HepG2 (cell line): ENCODE data around the gene RTP3. TPM values are rescaled to one million over a fixed set of nuclear protein-coding genes. Genes with fewer than 3 reads are reported as not detected.
A peak's percentile ranks its signal among the peaks of the same experiment; 100 is the strongest.

Source experiments
- ATAC-seq: fragments of 200-7000 bp; cut with Tn5 transposase; 3 replicates; pipeline ENCODE4 v1.9.1; 2020; ENCODE audit warnings: mild to moderate bottlenecking, moderate library complexity
- BruUV-seq: library from RNA; stranded (reverse); fragments of 400-500 nt; replicated peaks from 2 replicates; lab custom pipeline; 2021; lab: Mats Ljungman, UMichigan
- CTCF ChIA-PET: fragments of 300-600 bp; formaldehyde crosslinking; extraction: SDS; loops from one replicate; lab custom pipeline; 2021; ENCODE audit warnings: low total read pairs, inconsistent platforms, low intra/inter-chr PET ratio; lab: Yijun Ruan, JAX
- POLR2A ChIA-PET: fragments of 350-600 bp; sonication (Branson Sonifier 250); formaldehyde crosslinking; loops from one replicate; lab custom pipeline; 2020; ENCODE audit warnings: antibody characterized with exemption, inconsistent platforms; lab: Yijun Ruan, JAX
- DNase-seq: peaks from one replicate; pipeline ENCODE4 v3.0.0-alpha.2; 2015; ENCODE audit warnings: low spot score
- FAIRE-seq: peaks from 3 replicates; lab custom pipeline; 2011; peaks lifted over from hg19 to GRCh38; lab: Jason Lieb, UNC
- H2AFZ ChIP-seq: one replicate; pipeline ENCODE4 v1.6.1; 2011; ENCODE audit warnings: low read length, inconsistent platforms
- H3K27ac ChIP-seq: fragments of 300-600 bp; 3 replicates; pipeline ENCODE4 v1.8.0; 2011; ENCODE audit warnings: mixed run types, mild to moderate bottlenecking, mixed read lengths, low read length, inconsistent platforms; ENCODE audit not compliant: insufficient read depth; ENCODE audit errors: extremely low read length
- H3K27me3 ChIP-seq, 2 experiments: fragments of 200-600 bp in 1 of 2; 2 replicates in 1 of 2; 3 replicates in 1 of 2; pipeline versions ENCODE4 v1.6.0 to v1.8.0; 2011; ENCODE audit warnings: low read length in 2 of 2, mild to moderate bottlenecking in 2 of 2, moderate library complexity in 2 of 2, inconsistent platforms in 1 of 2; ENCODE audit not compliant: insufficient read depth in 2 of 2, control insufficient read depth in 1 of 2
- H3K36me3 ChIP-seq, 2 experiments: fragments of 200-600 bp in 1 of 2; replicated peaks in 1 of 2; 2 replicates in 1 of 2; 3 replicates in 1 of 2; pipeline versions ENCODE4 v1.5.1 to v1.8.0; 2011; ENCODE audit warnings: low read length in 2 of 2, inconsistent platforms in 1 of 2; ENCODE audit not compliant: insufficient read depth in 2 of 2, control insufficient read depth in 1 of 2
- H3K4me1 ChIP-seq: 2 replicates; pipeline ENCODE4 v1.5.1; 2012; ENCODE audit warnings: low read length, inconsistent platforms; ENCODE audit not compliant: insufficient read depth
- H3K4me2 ChIP-seq: 2 replicates; pipeline ENCODE4 v1.6.0; 2011; ENCODE audit warnings: low read depth, low read length, inconsistent platforms
- H3K4me3 ChIP-seq, 3 experiments: fragments of 200-600 bp in 1 of 3; sonication (generic), shearing (Covaris generic) in 1 of 3; replicated peaks in 1 of 3; 2 replicates each; pipeline ENCODE4 v1.5.1; 2011 to 2016; ENCODE audit warnings: low read length in 3 of 3, inconsistent platforms in 2 of 3, low read depth in 2 of 3, mild to moderate bottlenecking in 2 of 3, control low read depth in 1 of 3, mixed read lengths in 1 of 3; ENCODE audit not compliant: insufficient read depth in 1 of 3
- H3K79me2 ChIP-seq: one replicate; pipeline ENCODE4 v1.6.1; 2011; ENCODE audit warnings: low read length, inconsistent platforms; ENCODE audit not compliant: insufficient read depth
- H3K9ac ChIP-seq: 2 replicates; pipeline ENCODE4 v1.6.0; 2011; ENCODE audit warnings: mild to moderate bottlenecking, low read depth, low read length, inconsistent platforms; ENCODE audit not compliant: insufficient read depth
- H3K9me3 ChIP-seq: 2 replicates; pipeline ENCODE4 v1.5.1; 2012; ENCODE audit warnings: mild to moderate bottlenecking, low read length
- H4K20me1 ChIP-seq: 2 replicates; pipeline ENCODE4 v1.6.0; 2011; ENCODE audit warnings: inconsistent platforms, mild to moderate bottlenecking, low read length, moderate library complexity; ENCODE audit not compliant: insufficient read depth
- CREB1 ChIP-seq, 2 experiments: fragments of 450-650 bp in 1 of 2; IDR thresholded peaks; 2 replicates each; pipeline ENCODE4 v1.6.1; 2016 to 2017; ENCODE audit warnings: control low read depth in 1 of 2, mild to moderate bottlenecking in 1 of 2, missing compliant biosample characterization in 1 of 2, missing genetic modification characterization in 1 of 2
- MTA1 ChIP-seq: sonication (generic); formaldehyde crosslinking; IDR thresholded peaks from 2 replicates; pipeline ENCODE4 v1.4.0; 2020; ENCODE audit warnings: missing genetic modification reagents, mild to moderate bottlenecking, borderline replicate concordance
- PCBP2 ChIP-seq: fragments of 200-400 bp; formaldehyde crosslinking; optimal IDR thresholded peaks from 2 replicates; pipeline ENCODE3; 2018; ENCODE audit warnings: low read length, low read depth; ENCODE audit not compliant: poor library complexity, severe bottlenecking
- RBM39 ChIP-seq: fragments of 200-400 bp; formaldehyde crosslinking; IDR thresholded peaks from one replicate; pipeline ENCODE4 v1.6.1; 2018; ENCODE audit warnings: antibody characterized with exemption, mild to moderate bottlenecking, low read depth, low read length; ENCODE audit not compliant: poor library complexity, severe bottlenecking
- ZNF224 ChIP-seq: sonication (generic); formaldehyde crosslinking; IDR thresholded peaks from 2 replicates; pipeline ENCODE4 v1.5.0; 2020; ENCODE audit warnings: mild to moderate bottlenecking, missing genetic modification reagents
- ZSCAN30 ChIP-seq: sonication (generic); formaldehyde crosslinking; IDR thresholded peaks from 2 replicates; pipeline ENCODE4 v1.5.0; 2020; ENCODE audit warnings: mild to moderate bottlenecking, missing genetic modification reagents
- WGBS: methylation state at CpG from one replicate; pipeline ENCODE4 v1.1.6; 2017; ENCODE audit warnings: low lambda C conversion rate; 5-methylcytosine and 5-hydroxymethylcytosine counted together
- in situ Hi-C: cut with HindIII; loops from 2 replicates; pipeline ENCODE4 v1.10.0; 2017; ENCODE audit warnings: low pct_unique_long_range_greater_than_20kb; ENCODE audit not compliant: extremely low pct_ligation_motif_present
- intact Hi-C: fragments of 100-400 bp; cut with micrococcal nuclease; formaldehyde crosslinking; loops from one replicate; pipeline ENCODE4 v1.10.0; 2022; ENCODE audit not compliant: unreplicated experiment
- polyA plus RNA-seq, 8 experiments: library from polyadenylated mRNA; depleted of rRNA in 3 of 8; stranded (reverse) in 7 of 8; unstranded in 1 of 8; fragments of >200 nt; fragmentation: Illumina TruSeq in 4 of 8; extraction: Trizol in 4 of 8; gene quantifications; 2 replicates each; pipeline versions ENCODE4 v1.2.1 to v1.2.3, GENCODE V29; 2011 to 2016; ENCODE audit warnings: low read depth in 4 of 8, missing spikeins in 1 of 8, mixed read lengths in 1 of 8; ENCODE audit not compliant: insufficient read depth in 1 of 8
- total RNA-seq, 5 experiments: library from RNA; depleted of rRNA; stranded (reverse); fragments of >200 nt; fragmentation: Illumina TruSeq; extraction: Trizol; gene quantifications; 2 replicates each; pipeline ENCODE4 v1.2.3, GENCODE V29; 2016; ENCODE audit warnings: low read depth in 1 of 5
- TF ChIP-seq, protein P1 (sequence below): sonication (generic); formaldehyde crosslinking; conservative IDR thresholded peaks from 2 replicates; pipeline ENCODE4 v1.4.0; 2020; ENCODE audit warnings: missing genetic modification reagents
- TF ChIP-seq, protein P2 (sequence below): sonication (generic); IDR thresholded peaks from 2 replicates; pipeline ENCODE4 v1.6.1; 2016; ENCODE audit warnings: low read depth, borderline replicate concordance
- TF ChIP-seq, protein P3 (sequence below): sonication (generic); formaldehyde crosslinking; IDR thresholded peaks from 2 replicates; pipeline ENCODE4 v1.4.0; 2020; ENCODE audit warnings: missing genetic modification reagents
- TF ChIP-seq, protein P4 (sequence below): sonication (generic); formaldehyde crosslinking; IDR thresholded peaks from 2 replicates; pipeline ENCODE4 v1.5.1; 2020; ENCODE audit warnings: mild to moderate bottlenecking, missing genetic modification reagents, moderate library complexity

Gene RTP3
- total and polyA plus RNA-seq, 2 of the 13 experiments (the other 11 are each of a cell fraction or from before 2014, with no cell fraction given), result 0.09 TPM; not detected in 1

DNA sequence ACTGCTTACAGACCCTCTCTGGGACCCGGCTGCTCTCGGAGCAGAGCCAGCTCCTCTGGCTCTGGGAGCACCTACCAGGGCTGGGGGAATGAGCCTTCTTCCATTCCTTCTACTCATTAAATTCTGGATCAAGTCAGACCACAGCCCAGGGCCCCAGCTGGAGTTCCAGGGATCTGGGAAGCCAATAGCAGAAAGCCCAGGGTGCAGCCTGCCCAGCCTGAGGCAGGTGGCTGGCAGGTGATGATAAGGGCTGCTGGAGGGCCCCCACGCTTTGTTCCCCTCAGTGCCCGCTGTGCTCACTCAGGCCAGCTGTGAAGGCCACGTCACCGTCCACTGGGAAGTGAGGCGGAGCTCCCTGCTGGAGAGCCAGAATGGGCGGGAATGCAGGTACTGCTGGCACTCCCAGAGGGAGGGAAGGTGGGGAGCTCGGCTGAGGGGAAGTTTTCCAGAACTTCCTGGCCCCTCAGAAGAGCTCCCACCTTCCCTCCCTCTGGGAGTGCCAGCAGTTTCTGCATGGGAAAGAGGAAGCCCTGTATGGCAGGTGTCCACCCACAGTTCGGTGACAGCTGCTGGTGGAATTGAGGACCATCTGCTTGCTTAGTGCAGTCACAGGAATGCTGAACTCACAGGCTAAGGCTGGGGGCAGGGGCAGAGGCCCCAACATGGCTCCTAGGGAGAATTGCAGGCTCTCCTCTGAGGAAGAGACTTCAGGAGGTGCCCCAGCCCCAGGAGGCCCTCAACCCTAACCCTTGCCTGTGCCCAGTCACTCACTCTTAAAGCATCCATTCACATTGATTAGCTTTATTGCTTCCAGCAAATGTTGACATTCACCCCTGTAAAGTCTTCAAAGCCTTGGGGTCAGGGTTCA lies 12.6 kb upstream of the RTP3 start:
- no TSS peak for BruUV-seq
- DNase-seq (no peak), ATAC-seq (peak; percentile 48), FAIRE-seq (no peak)
- H2AFZ ChIP-seq, result no peak overlapping the region
- ChIA-PET POLR2A (interaction anchor here (1.4 kb wide), 1 partner anchor 73 kb away, joined by 5 read pairs; no protein-coding TSS in a partner anchor), CTCF (no interaction called here)
- H3K4me3 ChIP-seq, result no peak overlapping the region
- intact Hi-C loops, result no loop called here
- no peaks in the 10 kb centered on the region for H3K79me2 ChIP-seq
- H3K9ac ChIP-seq, result no peak overlapping the region
- no peaks in the 10 kb centered on the region for H3K36me3 ChIP-seq
- TF ChIP-seq, protein P1, sequence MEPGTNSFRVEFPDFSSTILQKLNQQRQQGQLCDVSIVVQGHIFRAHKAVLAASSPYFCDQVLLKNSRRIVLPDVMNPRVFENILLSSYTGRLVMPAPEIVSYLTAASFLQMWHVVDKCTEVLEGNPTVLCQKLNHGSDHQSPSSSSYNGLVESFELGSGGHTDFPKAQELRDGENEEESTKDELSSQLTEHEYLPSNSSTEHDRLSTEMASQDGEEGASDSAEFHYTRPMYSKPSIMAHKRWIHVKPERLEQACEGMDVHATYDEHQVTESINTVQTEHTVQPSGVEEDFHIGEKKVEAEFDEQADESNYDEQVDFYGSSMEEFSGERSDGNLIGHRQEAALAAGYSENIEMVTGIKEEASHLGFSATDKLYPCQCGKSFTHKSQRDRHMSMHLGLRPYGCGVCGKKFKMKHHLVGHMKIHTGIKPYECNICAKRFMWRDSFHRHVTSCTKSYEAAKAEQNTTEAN, result no peak
- no peak for TF ChIP-seq RBM39
- no peak for TF ChIP-seq ZNF224 (CRISPR knock-in tag)
- TF ChIP-seq, protein P2, sequence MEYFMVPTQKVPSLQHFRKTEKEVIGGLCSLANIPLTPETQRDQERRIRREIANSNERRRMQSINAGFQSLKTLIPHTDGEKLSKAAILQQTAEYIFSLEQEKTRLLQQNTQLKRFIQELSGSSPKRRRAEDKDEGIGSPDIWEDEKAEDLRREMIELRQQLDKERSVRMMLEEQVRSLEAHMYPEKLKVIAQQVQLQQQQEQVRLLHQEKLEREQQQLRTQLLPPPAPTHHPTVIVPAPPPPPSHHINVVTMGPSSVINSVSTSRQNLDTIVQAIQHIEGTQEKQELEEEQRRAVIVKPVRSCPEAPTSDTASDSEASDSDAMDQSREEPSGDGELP, result peak; percentile 51; the same call in 1 of the 2 replicates
- TF ChIP-seq, protein P3, sequence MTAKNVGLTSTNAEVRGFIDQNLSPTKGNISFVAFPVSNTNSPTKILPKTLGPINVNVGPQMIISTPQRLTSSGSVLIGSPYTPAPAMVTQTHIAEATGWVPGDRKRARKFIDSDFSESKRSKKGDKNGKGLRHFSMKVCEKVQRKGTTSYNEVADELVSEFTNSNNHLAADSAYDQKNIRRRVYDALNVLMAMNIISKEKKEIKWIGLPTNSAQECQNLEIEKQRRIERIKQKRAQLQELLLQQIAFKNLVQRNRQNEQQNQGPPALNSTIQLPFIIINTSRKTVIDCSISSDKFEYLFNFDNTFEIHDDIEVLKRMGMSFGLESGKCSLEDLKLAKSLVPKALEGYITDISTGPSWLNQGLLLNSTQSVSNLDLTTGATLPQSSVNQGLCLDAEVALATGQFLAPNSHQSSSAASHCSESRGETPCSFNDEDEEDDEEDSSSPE, result peak; percentile 30; the same call in 1 of the 2 replicates
- no peak for TF ChIP-seq MTA1 (CRISPR knock-in tag)
- TF ChIP-seq, protein P4, sequence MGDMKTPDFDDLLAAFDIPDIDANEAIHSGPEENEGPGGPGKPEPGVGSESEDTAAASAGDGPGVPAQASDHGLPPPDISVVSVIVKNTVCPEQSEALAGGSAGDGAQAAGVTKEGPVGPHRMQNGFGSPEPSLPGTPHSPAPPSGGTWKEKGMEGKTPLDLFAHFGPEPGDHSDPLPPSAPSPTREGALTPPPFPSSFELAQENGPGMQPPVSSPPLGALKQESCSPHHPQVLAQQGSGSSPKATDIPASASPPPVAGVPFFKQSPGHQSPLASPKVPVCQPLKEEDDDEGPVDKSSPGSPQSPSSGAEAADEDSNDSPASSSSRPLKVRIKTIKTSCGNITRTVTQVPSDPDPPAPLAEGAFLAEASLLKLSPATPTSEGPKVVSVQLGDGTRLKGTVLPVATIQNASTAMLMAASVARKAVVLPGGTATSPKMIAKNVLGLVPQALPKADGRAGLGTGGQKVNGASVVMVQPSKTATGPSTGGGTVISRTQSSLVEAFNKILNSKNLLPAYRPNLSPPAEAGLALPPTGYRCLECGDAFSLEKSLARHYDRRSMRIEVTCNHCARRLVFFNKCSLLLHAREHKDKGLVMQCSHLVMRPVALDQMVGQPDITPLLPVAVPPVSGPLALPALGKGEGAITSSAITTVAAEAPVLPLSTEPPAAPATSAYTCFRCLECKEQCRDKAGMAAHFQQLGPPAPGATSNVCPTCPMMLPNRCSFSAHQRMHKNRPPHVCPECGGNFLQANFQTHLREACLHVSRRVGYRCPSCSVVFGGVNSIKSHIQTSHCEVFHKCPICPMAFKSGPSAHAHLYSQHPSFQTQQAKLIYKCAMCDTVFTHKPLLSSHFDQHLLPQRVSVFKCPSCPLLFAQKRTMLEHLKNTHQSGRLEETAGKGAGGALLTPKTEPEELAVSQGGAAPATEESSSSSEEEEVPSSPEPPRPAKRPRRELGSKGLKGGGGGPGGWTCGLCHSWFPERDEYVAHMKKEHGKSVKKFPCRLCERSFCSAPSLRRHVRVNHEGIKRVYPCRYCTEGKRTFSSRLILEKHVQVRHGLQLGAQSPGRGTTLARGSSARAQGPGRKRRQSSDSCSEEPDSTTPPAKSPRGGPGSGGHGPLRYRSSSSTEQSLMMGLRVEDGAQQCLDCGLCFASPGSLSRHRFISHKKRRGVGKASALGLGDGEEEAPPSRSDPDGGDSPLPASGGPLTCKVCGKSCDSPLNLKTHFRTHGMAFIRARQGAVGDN (CRISPR knock-in tag), result peak; percentile 30; the same call in 1 of the 2 replicates
- TF ChIP-seq CREB1 (IDR thresholded peaks at IDR 0.05), result 0 out of 2 replicates have a peak, but pooled peaks have one; percentile 10
- no peak for TF ChIP-seq CREB1 (CRISPR knock-in tag; IDR thresholded peaks at IDR 0.05)
- TF ChIP-seq ZSCAN30 (CRISPR knock-in tag), result no peak
- no peak for TF ChIP-seq PCBP2
- H4K20me1 ChIP-seq, result no peaks in the 10 kb centered on the region
- in situ Hi-C loops, result loop anchor here (10.0 kb wide), 1 partner anchor 180 kb away; no protein-coding TSS in a partner anchor
- peaks cover 14% of the 10 kb centered on the region for H3K4me1 ChIP-seq
- peak overlapping the region; percentile 52 for H3K4me2 ChIP-seq
- no peaks in the 10 kb centered on the region for H3K9me3 ChIP-seq
- WGBS, result 6% methylated on average over 3 of the region's 10 CpGs
- no peak overlapping the region for H3K27ac ChIP-seq
- H3K27me3 ChIP-seq, result no peaks in the 10 kb centered on the region
